ENCODE results near the gene EDN1. TPM values are rescaled to one million over a fixed set of nuclear protein-coding genes. Genes with fewer than 3 reads are reported as not detected.

EDN1 gene
- 10 to 100 TPM; 40.3 to 67.6 (median 47.6) TPM for polyA plus RNA-seq (ENCODE audit: insufficient read depth in 1 of 5, insufficient read length in 5 of 5, low replicate concordance in 1 of 5)
- long read RNA-seq, donor 1, transcript EDN1-201 (5 exons, 2,033 nt): major isoform, 33 of 38 reads
- long read RNA-seq, donor 1, partial matches to known transcripts: 5 of 38 reads
- long read RNA-seq, donor 1, other reads (novel, unspliced or antisense): 0 of 38 reads
- long read RNA-seq, donor 2, transcript EDN1-201 (5 exons, 2,033 nt): major isoform, 11 of 11 reads
- long read RNA-seq, donor 2, partial matches to known transcripts: 0 of 11 reads
- long read RNA-seq, donor 2, other reads (novel, unspliced or antisense): 0 of 11 reads
- long read RNA-seq, donor 3, transcript EDN1-201 (5 exons, 2,033 nt): major isoform, 7 of 7 reads
- long read RNA-seq, donor 3, partial matches to known transcripts: 0 of 7 reads
- long read RNA-seq, donor 3, other reads (novel, unspliced or antisense): 0 of 7 reads
- long read RNA-seq, donor 4, transcript EDN1-201 (5 exons, 2,033 nt): major isoform, 15 of 15 reads
- long read RNA-seq, donor 4, partial matches to known transcripts: 0 of 15 reads
- long read RNA-seq, donor 4, other reads (novel, unspliced or antisense): 0 of 15 reads
- long read RNA-seq, donor 5, transcript EDN1-201 (5 exons, 2,033 nt): major isoform, 13 of 13 reads
- long read RNA-seq, donor 5, partial matches to known transcripts: 0 of 13 reads
- long read RNA-seq, donor 5, other reads (novel, unspliced or antisense): 0 of 13 reads
- long read RNA-seq, donor 6, transcript EDN1-201 (5 exons, 2,033 nt): major isoform, 25 of 25 reads
- long read RNA-seq, donor 6, partial matches to known transcripts: 0 of 25 reads
- long read RNA-seq, donor 6, other reads (novel, unspliced or antisense): 0 of 25 reads
- long read RNA-seq, donor 7, transcript EDN1-201 (5 exons, 2,033 nt): major isoform, 8 of 8 reads
- long read RNA-seq, donor 7, partial matches to known transcripts: 0 of 8 reads
- long read RNA-seq, donor 7, other reads (novel, unspliced or antisense): 0 of 8 reads
- long read RNA-seq, donor 8, transcript EDN1-201 (5 exons, 2,033 nt): major isoform, 6 of 6 reads
- long read RNA-seq, donor 8, partial matches to known transcripts: 0 of 6 reads
- long read RNA-seq, donor 8, other reads (novel, unspliced or antisense): 0 of 6 reads

- peak; percentile 70 to 72 for DNase-seq
Observed at GRCh38 chr6:12289933-12290820, at the start of gene EDN1. Gene EDN1, plus strand, starts transcription at chr6:12290361. Its CDS starts 269 bp downstream, at chr6:12290630.

- no peak for DNase-seq
Observed at GRCh38 chr6:12241493-12242175, 48.5 kb upstream of the EDN1 start.

GRCh38 chr6:12243169-12243568, 47.0 kb upstream of the EDN1 start:
- DNase-seq: no peak

GRCh38 chr6:12245360-12245759, 44.8 kb upstream of the EDN1 start:
- no peak for DNase-seq

- DNase-seq: no peak
Observed at GRCh38 chr6:12245763-12246718, 44.1 kb upstream of the EDN1 start.

GRCh38 chr6:12246900-12247299, 43.3 kb upstream of the EDN1 start:
- no peak for DNase-seq

- DNase-seq: no peak
Observed at GRCh38 chr6:12249541-12250382, 40.4 kb upstream of the EDN1 start.

GRCh38 chr6:12250383-12250770, 39.8 kb upstream of the EDN1 start:
- no peak for DNase-seq

GRCh38 chr6:12254210-12254609, 36.0 kb upstream of the EDN1 start:
- DNase-seq: no peak

- DNase-seq: no peak
Observed at GRCh38 chr6:12258191-12258590, 32.0 kb upstream of the EDN1 start.

- no peak for DNase-seq
Observed at GRCh38 chr6:12258591-12259075, 31.5 kb upstream of the EDN1 start.

- DNase-seq: no peak
Observed at GRCh38 chr6:12260458-12261093, 29.6 kb upstream of the EDN1 start.

- DNase-seq: no peak
Observed at GRCh38 chr6:12261502-12261901, 28.7 kb upstream of the EDN1 start.

- DNase-seq: no peak
Observed at GRCh38 chr6:12262236-12263061, 27.7 kb upstream of the EDN1 start.

GRCh38 chr6:12263403-12263802, 26.8 kb upstream of the EDN1 start:
- DNase-seq: no peak

GRCh38 chr6:12264671-12265070, 25.5 kb upstream of the EDN1 start:
- DNase-seq: no peak

GRCh38 chr6:12265296-12265695, 24.9 kb upstream of the EDN1 start:
- no peak for DNase-seq

All from right lung (tissue), 10 donors.